ENCODE data around the gene ZNF670. TPM values are rescaled to one million over a fixed set of nuclear protein-coding genes. Genes with fewer than 3 reads are reported as not detected.
"Not testable (repeated sequence)": the region's sequence is repeated elsewhere in the genome, so short reads cannot be mapped to it uniquely, and the experiment has no call there.

Gene ZNF670
- polyA plus RNA-seq (ENCODE audit: insufficient read length) = 2.4 TPM

DNA sequence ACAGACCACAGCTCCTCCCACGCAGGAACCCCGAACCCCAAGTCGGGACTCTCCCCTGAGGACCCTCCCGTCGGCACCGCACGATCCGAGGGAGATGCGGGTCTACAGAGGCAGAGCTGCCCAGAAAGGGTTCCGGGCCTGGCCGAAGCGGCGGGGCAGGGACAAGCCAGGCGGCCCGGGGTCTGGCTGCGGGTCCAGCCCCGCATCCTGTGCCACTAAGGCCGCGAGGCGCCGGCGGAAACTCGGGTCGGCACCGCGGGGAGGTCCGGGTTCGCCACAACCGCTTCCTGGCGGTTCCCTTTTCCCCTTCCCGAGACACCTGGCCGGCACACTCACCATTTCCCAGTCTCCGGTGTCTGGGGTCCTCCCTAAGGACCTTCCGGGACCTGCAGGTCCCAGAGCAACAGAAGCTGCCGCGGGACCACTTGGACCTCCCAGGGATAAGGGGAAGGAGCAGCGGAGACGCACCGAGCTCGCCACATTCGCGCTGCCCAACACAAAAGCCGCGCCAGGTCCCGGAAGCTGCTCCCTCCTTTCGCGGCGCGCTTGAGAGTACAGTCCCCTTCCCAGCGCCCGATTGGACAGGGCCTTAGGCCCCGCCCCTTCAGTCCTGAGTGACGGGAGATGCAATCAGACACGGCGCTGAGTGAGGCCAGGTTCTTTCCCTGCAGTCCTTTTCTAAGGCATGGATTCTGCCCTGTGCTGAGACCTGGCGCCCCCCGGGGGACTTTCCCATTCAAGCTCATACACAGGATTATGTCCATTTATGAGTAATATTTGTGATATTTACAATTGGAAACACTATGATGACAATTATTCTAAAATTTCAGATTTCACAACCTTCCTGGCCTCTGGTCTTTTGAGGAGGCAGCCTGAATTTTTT lies at the start of gene ZNF670:
TSS of gene ZNF670 (minus strand) at position 554 of the 883 bp plus-strand sequence. CDS start at position 339, 215 bp downstream.
- peak; percentile 84 for DNase-seq (ENCODE audit: low read depth)

DNA sequence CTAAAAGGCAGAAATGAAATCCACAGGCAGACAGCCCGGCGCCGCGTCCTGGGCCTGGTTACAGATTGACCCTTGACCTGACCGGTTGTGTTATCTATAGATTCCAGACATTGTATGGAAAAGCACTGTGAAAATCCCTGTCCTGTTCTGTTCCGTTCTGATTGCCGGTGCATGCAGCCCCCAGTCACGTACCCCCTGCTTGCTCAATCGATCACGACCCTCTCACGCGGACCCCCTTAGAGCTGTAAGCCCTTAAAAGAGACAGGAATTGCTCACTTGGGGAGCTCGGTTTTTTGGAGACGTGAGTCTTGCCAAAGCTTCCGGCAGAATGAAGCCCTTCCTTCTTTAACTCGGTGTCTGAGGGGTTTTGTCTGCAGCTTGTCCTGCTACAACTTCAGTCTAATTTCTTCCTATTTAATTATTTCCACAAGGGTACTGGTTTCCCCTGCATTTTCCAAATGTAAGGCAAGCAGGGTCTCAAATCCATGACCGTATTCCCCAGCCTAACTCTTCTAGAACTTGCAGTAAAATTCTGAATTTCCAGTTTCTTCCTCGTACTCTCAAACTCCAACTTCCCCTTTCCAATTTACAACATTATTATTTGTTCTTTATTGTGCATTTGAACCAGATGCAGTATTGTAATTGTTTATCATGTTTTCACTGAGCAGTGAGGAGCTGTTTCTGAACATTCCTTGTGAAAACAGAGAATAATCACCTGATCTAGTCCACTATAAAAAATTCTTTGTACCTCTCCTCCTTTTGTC lies 49.1 kb upstream of the ZNF670 start:
- not testable (repeated sequence) for DNase-seq (ENCODE audit: low read depth)

DNA sequence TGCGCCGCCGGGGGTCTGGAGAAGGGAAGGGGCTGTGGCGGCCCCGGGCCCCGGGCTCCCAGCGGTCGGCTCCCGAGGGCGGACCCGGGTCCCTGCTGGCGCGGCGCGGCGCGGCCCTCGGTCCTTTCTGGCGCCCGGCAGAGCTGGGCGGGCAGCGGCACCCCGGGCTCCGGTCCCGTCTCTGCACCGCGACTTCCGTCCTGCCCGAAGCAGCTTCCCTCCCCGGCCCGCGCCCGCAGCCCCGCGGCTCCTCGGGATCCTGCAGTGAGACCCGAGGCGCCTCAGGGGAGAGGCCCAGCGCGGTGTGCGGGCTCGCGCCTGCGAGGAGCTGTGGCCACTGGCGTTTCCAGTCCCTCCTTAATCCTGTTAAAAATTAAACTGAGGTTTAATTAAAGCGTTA lies 48.0 kb upstream of the ZNF670 start:
- DNase-seq (ENCODE audit: low read depth) = not testable (repeated sequence)

DNA sequence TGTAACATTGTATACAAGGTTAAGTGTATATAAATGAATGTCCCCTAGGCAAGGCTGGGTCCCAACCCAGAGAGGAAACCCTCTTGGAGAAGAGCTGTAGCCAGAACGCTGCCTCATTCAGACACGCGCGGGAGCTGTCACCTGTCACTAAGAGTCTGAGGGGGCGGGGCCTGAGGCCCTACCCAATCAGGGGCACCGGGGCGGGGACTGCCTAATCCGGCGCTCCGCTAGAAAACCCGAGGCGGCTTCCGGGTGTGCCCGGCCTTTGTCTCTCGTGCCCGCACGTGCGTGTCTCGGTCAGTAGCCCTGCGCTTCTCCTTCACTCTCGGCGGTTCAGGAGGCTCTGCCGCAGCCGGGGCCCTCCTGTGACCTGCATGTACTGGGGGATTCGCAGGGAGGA lies 47.6 kb upstream of the ZNF670 start:
- not testable (repeated sequence) for DNase-seq (ENCODE audit: low read depth)

DNA sequence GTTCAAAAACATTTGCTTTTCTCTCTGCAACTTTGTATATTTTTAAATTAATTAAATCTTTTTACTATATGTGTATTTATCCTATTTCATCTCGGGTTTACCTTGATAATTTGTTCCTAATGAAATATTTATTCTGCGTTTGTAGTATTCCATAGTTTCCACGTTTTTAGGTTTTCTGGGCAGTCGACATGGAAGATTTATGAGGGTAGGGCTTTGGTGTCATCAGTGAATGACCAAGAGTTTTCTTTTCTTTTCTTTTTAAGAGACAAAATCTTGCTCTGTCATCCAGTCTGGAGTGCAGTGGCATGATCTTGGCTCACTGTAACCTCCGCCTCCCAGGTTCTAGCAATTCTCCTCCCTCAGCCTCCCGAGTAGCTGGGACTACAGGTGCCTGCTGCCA lies 42.8 kb upstream of the ZNF670 start:
- no peak for DNase-seq (ENCODE audit: low read depth)

DNA sequence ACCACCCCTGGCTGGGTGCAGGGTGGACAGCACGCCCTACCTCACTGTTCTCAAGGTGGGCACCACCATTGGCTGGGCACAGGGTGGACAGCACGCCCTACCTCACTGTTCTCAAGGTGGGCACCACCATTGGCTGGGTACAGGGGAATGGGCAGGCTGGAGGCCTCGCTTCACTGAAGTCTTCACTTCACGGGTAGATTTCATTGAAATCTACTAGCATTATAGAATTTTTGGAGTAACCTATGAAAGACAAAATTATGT lies 41.7 kb upstream of the ZNF670 start:
- not testable (repeated sequence) for DNase-seq (ENCODE audit: low read depth)

DNA sequence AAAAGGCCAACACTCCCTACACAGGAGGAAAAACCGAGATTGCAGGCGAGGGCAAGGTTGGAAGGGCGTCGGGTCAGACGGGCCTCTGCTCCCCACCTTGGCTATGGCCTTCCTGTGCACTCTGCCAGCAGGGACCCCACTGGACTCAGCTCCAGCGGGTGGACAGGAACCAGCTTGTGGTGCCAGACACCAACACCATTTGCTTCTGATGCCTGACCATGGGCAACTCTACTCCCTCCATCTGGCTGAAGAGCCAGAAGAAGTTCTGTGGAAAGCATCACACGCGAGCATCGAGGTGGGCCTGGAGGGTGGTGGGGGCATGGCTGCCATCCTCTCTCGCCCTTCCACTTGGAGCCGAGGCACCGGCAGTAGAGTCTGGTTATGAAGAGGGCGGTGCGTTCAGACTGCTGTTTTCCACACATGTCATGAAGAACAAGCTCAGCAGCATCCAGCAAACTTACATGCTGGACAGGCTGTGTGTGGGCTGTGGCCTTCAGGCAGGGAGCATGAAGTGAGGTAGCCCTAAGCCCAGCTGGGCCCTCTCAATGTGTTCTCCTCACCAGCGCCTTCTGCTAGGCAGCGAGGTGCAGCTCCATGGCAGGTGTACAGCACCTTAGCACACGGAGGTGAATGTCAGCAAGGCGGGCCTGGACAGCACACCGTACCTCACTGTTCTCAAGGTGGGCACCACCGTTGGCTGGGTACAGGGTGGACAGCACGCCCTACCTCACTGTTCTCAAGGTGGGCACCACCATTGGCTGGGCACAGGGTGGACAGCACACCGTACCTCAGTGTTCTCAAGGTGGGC lies 41.2 kb upstream of the ZNF670 start:
- no peak for DNase-seq (ENCODE audit: low read depth)

DNA sequence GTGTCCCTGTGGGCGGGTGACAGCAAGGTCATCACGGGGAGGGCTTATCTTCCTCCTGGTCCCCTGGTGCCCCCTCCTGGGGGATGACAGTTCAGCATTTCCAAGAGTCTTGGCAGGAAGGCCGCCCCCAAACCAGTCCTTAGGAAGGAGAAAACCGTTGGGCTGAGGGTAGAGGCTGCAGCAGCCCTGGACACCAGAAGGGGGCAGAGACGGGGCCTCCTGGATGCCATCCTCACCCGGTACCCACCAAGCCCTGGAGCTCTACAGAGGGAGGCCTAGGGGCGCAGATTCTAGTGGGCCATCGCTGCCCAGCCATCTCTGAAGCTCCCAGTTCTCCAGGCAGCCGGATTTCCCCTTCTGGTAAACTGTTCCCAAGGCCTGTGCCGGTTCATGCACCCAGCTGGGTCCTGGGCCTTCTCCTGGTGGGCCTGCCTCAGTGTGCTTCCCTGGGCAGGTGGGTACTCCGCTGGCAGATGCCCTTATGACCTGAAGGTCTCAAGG lies 40.4 kb upstream of the ZNF670 start:
- no peak for DNase-seq (ENCODE audit: low read depth)

DNA sequence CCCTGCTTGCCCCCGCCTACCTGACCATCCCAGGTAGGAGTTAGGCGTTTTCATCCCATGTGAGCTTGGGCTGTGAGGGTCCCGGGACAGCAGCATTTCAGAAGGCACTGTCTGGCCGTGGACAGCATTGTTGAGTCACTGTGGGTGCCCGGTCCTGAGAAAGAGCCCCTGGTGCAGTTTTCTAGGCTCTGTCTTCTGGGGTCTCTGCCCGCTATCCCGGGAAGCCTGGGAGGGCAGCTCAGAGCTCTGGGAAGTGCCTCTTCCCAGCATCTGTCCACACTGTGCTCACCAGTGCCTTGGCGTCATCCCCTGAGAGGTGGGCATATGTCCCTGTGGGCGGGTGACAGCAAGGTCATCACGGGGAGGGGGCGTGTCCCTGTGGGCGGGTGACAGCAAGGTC lies 36.9 kb upstream of the ZNF670 start:
- no peak for DNase-seq (ENCODE audit: low read depth)

DNA sequence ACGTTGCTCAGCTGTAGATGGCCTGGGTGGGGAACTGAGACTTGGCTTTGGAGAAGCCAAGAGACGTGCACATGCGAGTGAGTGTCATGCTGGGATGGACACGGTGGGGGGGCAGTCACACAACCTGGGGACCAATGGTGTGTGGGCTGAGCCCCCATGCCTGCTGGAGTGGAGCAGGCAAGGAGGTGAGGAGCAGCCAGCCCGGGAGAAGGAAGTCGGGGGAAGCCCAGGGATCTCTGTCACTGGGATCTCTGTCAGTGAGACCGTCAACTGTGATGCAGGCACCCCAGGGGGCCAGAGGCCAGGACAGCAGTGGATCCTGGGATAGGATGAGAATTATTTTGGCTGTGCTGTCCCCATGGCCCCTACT lies 36.5 kb upstream of the ZNF670 start:
- DNase-seq (ENCODE audit: low read depth) = no peak

DNA sequence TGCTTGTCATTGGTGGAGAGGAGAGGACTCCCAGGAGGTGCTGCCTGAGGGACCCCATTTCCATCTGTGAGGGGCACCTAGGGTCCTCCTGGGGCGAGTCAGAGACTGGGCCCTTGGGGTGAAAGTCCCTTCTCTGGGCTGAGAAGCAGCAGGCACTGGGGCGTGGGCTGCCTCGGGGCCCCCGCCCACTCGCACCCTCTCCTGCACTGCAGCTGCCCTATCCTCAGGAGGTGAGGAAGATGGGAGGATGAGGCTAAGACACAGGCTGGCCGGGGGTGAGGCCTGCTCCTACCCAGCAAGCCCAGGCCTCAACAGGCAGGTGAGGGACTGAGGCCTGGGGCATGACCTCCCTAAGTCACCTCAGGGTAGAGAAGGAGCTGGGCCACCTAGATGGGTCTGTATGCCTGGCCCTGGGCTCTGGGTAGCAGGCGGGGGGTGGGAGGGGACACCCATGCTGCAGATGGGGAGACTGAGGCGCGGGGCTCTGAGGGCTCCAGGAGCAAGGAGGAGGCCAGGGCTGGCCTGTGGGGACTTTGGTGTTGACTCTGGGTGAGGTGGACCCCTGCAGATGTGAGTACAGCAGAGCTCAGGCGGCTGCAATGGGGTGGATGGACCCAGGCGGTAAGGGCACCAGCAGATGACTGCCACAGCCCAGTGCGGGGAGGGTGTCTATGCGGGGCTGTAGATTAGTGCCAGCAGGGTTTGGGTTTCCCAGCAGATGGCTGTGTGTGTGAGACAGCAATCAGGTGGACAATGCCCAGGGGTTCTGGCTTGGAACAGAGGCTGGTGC lies 35.9 kb upstream of the ZNF670 start:
- no peak for DNase-seq (ENCODE audit: low read depth)

DNA sequence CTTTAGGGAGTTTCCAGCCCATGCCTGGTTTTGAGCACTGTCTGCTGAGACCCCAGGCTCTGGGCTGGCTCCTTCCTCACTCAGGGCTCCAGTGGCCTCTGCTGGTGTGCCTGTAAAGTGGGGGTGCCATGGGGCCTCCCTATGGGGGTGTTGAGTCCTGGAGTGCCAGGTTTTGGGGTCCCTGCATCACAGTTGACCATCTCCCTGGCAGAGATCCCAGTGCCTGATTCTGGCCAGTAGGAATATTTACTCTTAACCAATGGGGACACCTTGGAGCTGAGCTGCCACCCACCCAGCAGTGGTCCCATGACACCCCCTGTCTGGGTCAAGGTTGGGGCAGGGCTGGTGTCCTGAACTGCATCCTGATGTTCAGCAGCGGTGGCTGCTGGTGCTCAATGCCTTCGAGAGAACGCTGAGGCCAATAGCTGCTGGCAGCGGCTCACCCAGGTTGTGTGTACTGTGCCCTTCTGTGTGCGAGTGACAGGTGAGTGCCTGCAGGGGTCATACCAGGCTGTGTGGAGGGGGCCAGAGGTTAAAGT lies 35.2 kb upstream of the ZNF670 start:
- no peak for DNase-seq (ENCODE audit: low read depth)

DNA sequence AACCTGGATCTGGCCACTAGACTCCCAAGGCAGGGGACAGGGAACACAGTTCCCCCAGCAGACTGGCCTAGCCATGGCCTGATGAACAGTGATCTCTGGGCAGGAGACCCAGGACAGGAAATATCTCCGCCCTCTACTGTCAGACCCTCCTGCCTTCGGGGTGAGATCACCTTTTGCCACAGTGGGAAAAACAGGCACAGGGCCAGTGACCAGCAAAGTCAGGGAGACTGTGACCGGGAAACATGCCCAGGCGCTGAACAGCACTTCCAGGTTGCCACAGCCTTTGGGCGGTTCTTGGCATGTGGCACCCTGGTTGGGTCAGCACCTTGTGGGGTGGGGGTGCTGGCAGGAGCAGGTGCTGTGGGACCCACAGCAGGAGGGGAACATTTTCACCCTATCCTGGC lies 34.5 kb upstream of the ZNF670 start:
- no peak for DNase-seq (ENCODE audit: low read depth)

DNA sequence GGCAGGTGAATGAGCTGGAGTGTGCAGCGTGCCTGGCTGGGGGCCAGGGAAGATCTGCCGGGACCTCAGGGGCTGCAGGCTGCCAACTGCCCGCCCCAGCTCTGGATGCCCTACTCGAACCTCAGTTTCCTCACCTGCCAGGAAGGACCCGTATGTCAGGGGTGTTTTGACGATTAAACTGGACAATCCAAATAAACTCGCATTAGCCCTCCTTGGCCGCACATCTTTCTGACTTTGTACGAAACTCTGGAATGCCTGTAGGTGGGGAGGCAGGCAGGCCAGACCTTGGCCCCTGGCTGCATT lies 33.8 kb upstream of the ZNF670 start:
- DNase-seq (ENCODE audit: low read depth) = no peak

DNA sequence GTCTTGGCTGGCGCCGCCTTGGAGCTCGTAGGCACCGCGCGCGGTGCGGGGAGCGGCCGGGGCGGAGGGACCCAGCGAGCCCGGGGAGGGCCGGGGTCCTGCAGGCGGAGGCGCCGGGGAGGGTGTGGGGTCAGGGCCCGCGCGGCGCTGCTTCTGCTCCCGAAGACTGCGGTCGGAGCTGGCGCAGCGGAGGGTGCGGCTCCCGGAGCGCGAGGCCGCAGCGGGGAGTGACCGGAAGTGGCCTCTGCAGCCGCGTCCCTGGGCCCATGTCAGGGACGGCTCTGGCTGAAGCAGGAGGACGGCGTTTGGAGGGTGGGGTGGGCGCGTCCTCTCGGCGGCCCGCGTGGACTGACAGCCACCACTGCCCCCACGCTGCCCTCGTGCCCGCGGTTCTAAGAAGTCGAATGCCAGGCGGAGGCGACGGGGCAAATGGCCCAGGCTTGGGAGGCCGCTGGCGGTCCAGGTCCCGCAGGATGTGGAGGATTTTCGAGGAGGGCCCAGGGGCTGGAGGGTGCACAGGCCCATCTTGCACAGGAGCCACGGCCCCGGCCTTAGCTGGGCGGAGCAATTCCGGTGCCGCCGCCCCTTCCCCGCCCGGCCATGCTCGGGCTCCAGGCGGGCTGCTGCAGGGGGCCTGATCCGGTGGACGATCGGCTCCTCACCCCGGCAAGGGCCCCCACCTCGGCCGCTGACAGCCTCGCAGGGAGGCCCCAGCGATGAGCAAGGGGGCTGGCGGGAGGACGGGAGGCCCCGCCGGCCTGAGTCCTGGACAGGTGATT lies 33.3 kb upstream of the ZNF670 start:
- DNase-seq (ENCODE audit: low read depth) = no peak

DNA sequence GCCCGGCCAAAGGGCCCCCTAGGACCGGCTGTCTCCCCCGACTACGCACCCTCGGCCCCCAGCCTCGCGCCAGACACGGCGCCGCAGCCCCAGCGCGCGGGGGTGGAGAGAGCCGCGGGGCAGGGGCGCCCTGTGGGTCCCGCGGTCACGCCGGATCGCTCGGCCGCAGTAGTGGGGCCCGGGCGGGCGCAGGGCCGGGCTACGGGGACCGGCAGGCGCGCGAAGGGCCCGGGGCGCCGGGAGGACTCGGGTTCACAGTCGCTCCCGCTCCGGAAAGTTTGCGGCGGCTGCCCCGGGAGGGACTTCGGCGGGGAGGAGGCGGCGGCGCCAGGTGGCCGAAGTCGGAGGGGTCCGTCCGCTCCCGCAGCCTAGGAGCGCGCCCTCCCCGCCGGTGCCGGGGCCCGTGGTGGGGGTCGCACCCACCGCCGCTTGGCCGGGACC lies 32.7 kb upstream of the ZNF670 start:
- DNase-seq (ENCODE audit: low read depth) = no peak

DNA sequence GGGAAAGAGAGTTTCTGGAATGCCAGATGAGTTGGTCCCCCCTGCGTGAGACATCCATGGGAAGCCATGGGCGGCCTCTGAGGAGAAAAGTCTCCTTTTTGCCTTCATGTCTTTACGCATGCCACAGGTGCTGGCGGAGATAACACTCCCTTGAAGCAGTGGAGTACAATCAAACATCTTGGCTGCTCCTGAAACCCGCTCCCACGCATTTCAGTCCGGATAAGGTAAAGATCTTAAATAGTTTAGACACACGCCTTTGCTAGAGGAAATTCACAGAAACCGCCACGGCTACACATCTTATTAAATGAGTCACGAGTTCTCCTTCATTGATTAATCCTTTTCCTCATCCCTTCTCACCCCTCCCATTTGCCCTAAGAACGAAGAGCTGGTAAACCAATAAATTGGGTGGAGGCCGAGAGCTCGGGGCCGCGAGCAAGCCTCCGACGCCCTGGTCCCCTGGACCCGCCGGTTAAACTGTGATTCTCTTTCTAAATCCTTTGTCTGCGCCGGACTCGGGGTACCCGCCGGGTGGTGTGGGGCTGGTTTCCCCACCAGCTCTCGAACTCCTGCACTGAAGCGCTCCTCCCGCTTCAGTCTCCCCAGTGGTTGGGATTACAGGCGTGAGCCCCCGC lies 32.1 kb upstream of the ZNF670 start:
- DNase-seq (ENCODE audit: low read depth) = no peak

DNA sequence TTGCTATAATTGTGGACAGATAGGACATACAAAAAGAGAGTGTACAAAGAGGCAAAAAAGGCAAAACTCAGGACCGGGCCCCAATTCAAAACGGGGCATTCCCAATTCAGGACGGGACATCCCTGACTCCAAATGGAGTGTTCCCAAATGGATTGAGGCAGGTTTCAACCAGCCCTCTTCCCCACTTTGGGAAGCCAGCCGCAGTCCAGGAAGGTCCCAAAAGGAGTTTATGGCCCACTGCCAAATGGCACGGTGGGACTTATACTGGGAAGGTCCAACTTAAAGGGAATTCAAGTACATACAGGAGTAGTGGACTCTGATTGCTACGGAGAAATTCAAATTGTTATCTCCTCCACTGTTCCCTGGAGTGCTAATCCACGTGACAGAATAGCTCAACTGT lies 29.1 kb upstream of the ZNF670 start:
- no peak for DNase-seq (ENCODE audit: low read depth)

DNA sequence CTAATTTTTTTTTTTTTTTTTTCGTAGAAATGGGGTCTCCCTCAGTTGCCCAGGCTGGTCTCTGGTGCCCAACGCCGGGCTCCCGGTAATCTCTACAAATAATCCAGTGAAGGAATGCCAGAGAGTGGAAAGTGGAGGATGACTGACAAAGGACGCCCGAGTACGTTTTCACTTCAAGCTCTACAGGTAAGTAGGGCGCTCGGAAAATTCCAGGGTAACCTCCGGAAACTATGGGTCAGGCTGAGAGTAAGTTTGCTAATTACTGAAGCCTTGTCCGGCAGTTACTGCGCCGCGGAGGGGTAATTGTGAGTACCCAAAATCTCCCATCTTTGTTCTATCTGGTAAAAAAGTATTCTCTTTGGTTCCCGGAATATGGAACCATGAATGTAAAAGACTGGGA lies 27.4 kb upstream of the ZNF670 start:
- DNase-seq (ENCODE audit: low read depth) = no peak

DNA sequence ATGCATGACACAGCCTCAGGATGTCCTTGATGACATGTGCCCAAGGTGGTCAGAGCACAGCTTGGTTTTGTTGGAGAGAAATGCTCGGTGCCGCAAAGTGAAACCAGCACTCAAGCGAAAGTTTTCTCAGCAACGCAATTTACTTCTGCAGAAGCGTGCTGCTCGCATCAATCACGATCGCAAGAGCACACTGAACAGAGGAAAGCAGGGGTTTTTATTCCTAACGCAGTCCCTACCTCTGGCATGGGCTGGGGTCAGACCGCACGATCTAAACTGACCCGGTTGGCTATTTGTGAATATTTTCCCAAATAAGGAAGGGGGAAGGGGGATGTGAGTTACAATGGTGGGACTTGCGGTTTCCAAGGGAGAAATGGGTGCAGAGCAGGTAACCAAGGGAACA lies 26.4 kb upstream of the ZNF670 start:
- no peak for DNase-seq (ENCODE audit: low read depth)
